Activated CD4-positive, alpha-beta T cell treated with anti-CD3 and anti-CD28 coated beads, Interleukin-2, amount 10 ng/mL, durations not matched to agents 7 days and 5 days (primary cell): ENCODE measurements around the gene TCF4. TPM values are rescaled to one million over a fixed set of nuclear protein-coding genes. Genes with fewer than 3 reads are reported as not detected.

Experiments used
- CTCF ChIA-PET: fragments of 350-600 bp; sonication (Branson Sonifier 250); formaldehyde crosslinking; loops from one replicate; lab custom pipeline; 2021; ENCODE audit warnings: antibody characterized with exemption; lab: Charles Lee
- POLR2A ChIA-PET: fragments of 350-600 bp; sonication (Branson Sonifier 250); formaldehyde crosslinking; loops from one replicate; lab custom pipeline; 2021; ENCODE audit warnings: antibody characterized with exemption; lab: Charles Lee
- DNase-seq: peaks from one replicate; pipeline ENCODE4 v3.0.0-alpha.2; 2020
- H3K27ac Mint-ChIP-seq: one replicate; pipeline ENCODE4 v1.8.0; 2021; ENCODE audit warnings: mild to moderate bottlenecking, moderate library complexity, mixed read lengths
- H3K27me3 Mint-ChIP-seq: one replicate; pipeline ENCODE4 v1.8.0; 2021; ENCODE audit warnings: mixed read lengths
- H3K36me3 Mint-ChIP-seq: one replicate; pipeline ENCODE4 v1.8.0; 2021; ENCODE audit warnings: low read depth, mixed read lengths
- H3K4me1 Mint-ChIP-seq: one replicate; pipeline ENCODE4 v1.8.0; 2021; ENCODE audit warnings: mixed read lengths
- H3K4me3 Mint-ChIP-seq: one replicate; pipeline ENCODE4 v1.8.0; 2021; ENCODE audit warnings: mild to moderate bottlenecking, moderate library complexity, mixed read lengths
- H3K9me3 Mint-ChIP-seq: one replicate; pipeline ENCODE4 v1.8.0; 2021; ENCODE audit warnings: mixed read lengths
- total RNA-seq, 2 experiments: library from RNA; stranded (reverse); gene quantifications; one replicate each; pipeline ENCODE4 v1.2.3, GENCODE V29; 2021

The TCF4 gene
- total RNA-seq, 2 experiments from 2014 or later, result 1.7 to 2.4 TPM

GRCh38 chr18:55262021-55262560 is 325.9 kb downstream of the TCF4 start:
- no peak overlapping the region for H3K27ac Mint-ChIP-seq
- ChIA-PET POLR2A (no interaction called here), CTCF (no interaction called here)
- no peaks in the 10 kb centered on the region for H3K4me1 Mint-ChIP-seq
- H3K27me3 Mint-ChIP-seq, result no peaks in the 10 kb centered on the region
- no peak overlapping the region for H3K4me3 Mint-ChIP-seq
- H3K36me3 Mint-ChIP-seq, result no peaks in the 10 kb centered on the region
- no peaks in the 10 kb centered on the region for H3K9me3 Mint-ChIP-seq
- DNase-seq, result no peak

GRCh38 chr18:55261253-55261652 is 326.7 kb downstream of the TCF4 start:
- no peak for DNase-seq
- H3K27ac Mint-ChIP-seq, result no peak overlapping the region
- no peaks in the 10 kb centered on the region for H3K9me3 Mint-ChIP-seq
- no peaks in the 10 kb centered on the region for H3K4me1 Mint-ChIP-seq
- no peak overlapping the region for H3K4me3 Mint-ChIP-seq
- POLR2A ChIA-PET, result no interaction called here
- H3K36me3 Mint-ChIP-seq, result no peaks in the 10 kb centered on the region
- CTCF ChIA-PET, result no interaction called here
- no peaks in the 10 kb centered on the region for H3K27me3 Mint-ChIP-seq

GRCh38 chr18:55258088-55258487 is 329.9 kb downstream of the TCF4 start:
- ChIA-PET POLR2A (no interaction called here), CTCF (no interaction called here)
- Mint-ChIP-seq H3K4me1 (no peaks in the 10 kb centered on the region), H3K27me3 (no peaks in the 10 kb centered on the region), H3K27ac (no peak overlapping the region), H3K9me3 (no peaks in the 10 kb centered on the region), H3K4me3 (no peak overlapping the region), H3K36me3 (no peaks in the 10 kb centered on the region)
- DNase-seq, result no peak

- Mint-ChIP-seq H3K4me3 (no peak overlapping the region), H3K27ac (no peak overlapping the region), H3K36me3 (no peaks in the 10 kb centered on the region), H3K9me3 (no peaks in the 10 kb centered on the region), H3K27me3 (no peaks in the 10 kb centered on the region), H3K4me1 (no peaks in the 10 kb centered on the region)
- no peak for DNase-seq
- POLR2A ChIA-PET, result no interaction called here
- CTCF ChIA-PET, result no interaction called here
These were observed 331.1 kb downstream of the TCF4 start for GRCh38 chr18:55256929-55257289.

- Mint-ChIP-seq H3K27ac (no peak overlapping the region), H3K27me3 (no peaks in the 10 kb centered on the region), H3K4me1 (no peaks in the 10 kb centered on the region), H3K4me3 (no peak overlapping the region), H3K9me3 (no peaks in the 10 kb centered on the region), H3K36me3 (no peaks in the 10 kb centered on the region)
- no peak for DNase-seq
- ChIA-PET CTCF (no interaction called here), POLR2A (no interaction called here)
These were observed 331.6 kb downstream of the TCF4 start for GRCh38 chr18:55256226-55256928.

- Mint-ChIP-seq H3K27me3 (no peaks in the 10 kb centered on the region), H3K4me1 (peaks cover 11% of the 10 kb centered on the region), H3K36me3 (no peaks in the 10 kb centered on the region), H3K9me3 (no peaks in the 10 kb centered on the region), H3K27ac (no peak overlapping the region), H3K4me3 (no peak overlapping the region)
- POLR2A ChIA-PET, result no interaction called here
- DNase-seq, result no peak
- CTCF ChIA-PET, result no interaction called here
These were observed 334.2 kb downstream of the TCF4 start for GRCh38 chr18:55253814-55254213.

GRCh38 chr18:55252901-55253300 is 335.1 kb downstream of the TCF4 start:
- no peaks in the 10 kb centered on the region for H3K27me3 Mint-ChIP-seq
- H3K4me1 Mint-ChIP-seq, result peaks cover 11% of the 10 kb centered on the region
- no peaks in the 10 kb centered on the region for H3K36me3 Mint-ChIP-seq
- no peak for DNase-seq
- CTCF ChIA-PET, result no interaction called here
- POLR2A ChIA-PET, result interaction anchor here (0.6 kb wide), 1 partner anchor 278 kb away, joined by 8 read pairs; no protein-coding TSS in a partner anchor
- no peaks in the 10 kb centered on the region for H3K9me3 Mint-ChIP-seq
- H3K4me3 Mint-ChIP-seq, result no peak overlapping the region
- H3K27ac Mint-ChIP-seq, result no peak overlapping the region

- Mint-ChIP-seq H3K27me3 (no peaks in the 10 kb centered on the region), H3K4me3 (no peak overlapping the region), H3K36me3 (no peaks in the 10 kb centered on the region), H3K9me3 (no peaks in the 10 kb centered on the region), H3K4me1 (peaks cover 13% of the 10 kb centered on the region), H3K27ac (no peak overlapping the region)
- POLR2A ChIA-PET, result no interaction called here
- DNase-seq, result no peak
- CTCF ChIA-PET, result interaction anchor here (0.7 kb wide), 1 partner anchor 924 kb away, joined by 3 read pairs; no protein-coding TSS in a partner anchor
These were observed 335.8 kb downstream of the TCF4 start for GRCh38 chr18:55252053-55252675.

- Mint-ChIP-seq H3K4me1 (peaks cover 14% of the 10 kb centered on the region), H3K36me3 (no peaks in the 10 kb centered on the region), H3K9me3 (no peaks in the 10 kb centered on the region), H3K4me3 (no peak overlapping the region), H3K27me3 (no peaks in the 10 kb centered on the region), H3K27ac (no peak overlapping the region)
- no peak for DNase-seq
- POLR2A ChIA-PET, result no interaction called here
- CTCF ChIA-PET, result interaction anchor here (0.7 to 1.3 kb wide), 2 partner anchors 24 to 923 kb away, joined by 3 to 8 read pairs; no protein-coding TSS in a partner anchor
These were observed 336.6 kb downstream of the TCF4 start for GRCh38 chr18:55251254-55251971.

GRCh38 chr18:55250768-55251173 is 337.2 kb downstream of the TCF4 start:
- CTCF ChIA-PET, result interaction anchor here (1.3 kb wide), 1 partner anchor 25 kb away, joined by 8 read pairs; no protein-coding TSS in a partner anchor
- no peaks in the 10 kb centered on the region for H3K36me3 Mint-ChIP-seq
- no peak overlapping the region for H3K27ac Mint-ChIP-seq
- POLR2A ChIA-PET, result no interaction called here
- H3K27me3 Mint-ChIP-seq, result no peaks in the 10 kb centered on the region
- DNase-seq, result no peak
- H3K4me3 Mint-ChIP-seq, result no peak overlapping the region
- H3K9me3 Mint-ChIP-seq, result no peaks in the 10 kb centered on the region
- H3K4me1 Mint-ChIP-seq, result peaks cover 14% of the 10 kb centered on the region

GRCh38 chr18:55249550-55249949 is 338.4 kb downstream of the TCF4 start:
- DNase-seq, result no peak
- ChIA-PET CTCF (no interaction called here), POLR2A (no interaction called here)
- Mint-ChIP-seq H3K36me3 (no peaks in the 10 kb centered on the region), H3K27ac (no peak overlapping the region), H3K4me1 (peaks cover 14% of the 10 kb centered on the region), H3K4me3 (no peak overlapping the region), H3K9me3 (no peaks in the 10 kb centered on the region), H3K27me3 (no peaks in the 10 kb centered on the region)

- Mint-ChIP-seq H3K4me1 (peaks cover 14% of the 10 kb centered on the region), H3K27me3 (peaks cover under 1% of the 10 kb centered on the region), H3K36me3 (no peaks in the 10 kb centered on the region), H3K9me3 (no peaks in the 10 kb centered on the region), H3K27ac (no peak overlapping the region), H3K4me3 (no peak overlapping the region)
- DNase-seq, result no peak
- POLR2A ChIA-PET, result no interaction called here
- CTCF ChIA-PET, result no interaction called here
These were observed 339.5 kb downstream of the TCF4 start for GRCh38 chr18:55248495-55248894.

GRCh38 chr18:55247032-55247431 is 341.0 kb downstream of the TCF4 start:
- Mint-ChIP-seq H3K9me3 (no peaks in the 10 kb centered on the region), H3K27ac (no peak overlapping the region), H3K4me1 (peaks cover 14% of the 10 kb centered on the region), H3K27me3 (peaks cover 2% of the 10 kb centered on the region), H3K36me3 (no peaks in the 10 kb centered on the region), H3K4me3 (no peak overlapping the region)
- ChIA-PET CTCF (interaction anchor here (0.7 kb wide), 1 partner anchor 12 kb away, joined by 3 read pairs; no protein-coding TSS in a partner anchor), POLR2A (no interaction called here)
- DNase-seq, result no peak
